ENCODE results near the gene CNOT1.
"Not testable (repeated sequence)": the region's sequence is repeated elsewhere in the genome, so short reads cannot be mapped to it uniquely, and the experiment has no call there.

Gene CNOT1

DNA sequence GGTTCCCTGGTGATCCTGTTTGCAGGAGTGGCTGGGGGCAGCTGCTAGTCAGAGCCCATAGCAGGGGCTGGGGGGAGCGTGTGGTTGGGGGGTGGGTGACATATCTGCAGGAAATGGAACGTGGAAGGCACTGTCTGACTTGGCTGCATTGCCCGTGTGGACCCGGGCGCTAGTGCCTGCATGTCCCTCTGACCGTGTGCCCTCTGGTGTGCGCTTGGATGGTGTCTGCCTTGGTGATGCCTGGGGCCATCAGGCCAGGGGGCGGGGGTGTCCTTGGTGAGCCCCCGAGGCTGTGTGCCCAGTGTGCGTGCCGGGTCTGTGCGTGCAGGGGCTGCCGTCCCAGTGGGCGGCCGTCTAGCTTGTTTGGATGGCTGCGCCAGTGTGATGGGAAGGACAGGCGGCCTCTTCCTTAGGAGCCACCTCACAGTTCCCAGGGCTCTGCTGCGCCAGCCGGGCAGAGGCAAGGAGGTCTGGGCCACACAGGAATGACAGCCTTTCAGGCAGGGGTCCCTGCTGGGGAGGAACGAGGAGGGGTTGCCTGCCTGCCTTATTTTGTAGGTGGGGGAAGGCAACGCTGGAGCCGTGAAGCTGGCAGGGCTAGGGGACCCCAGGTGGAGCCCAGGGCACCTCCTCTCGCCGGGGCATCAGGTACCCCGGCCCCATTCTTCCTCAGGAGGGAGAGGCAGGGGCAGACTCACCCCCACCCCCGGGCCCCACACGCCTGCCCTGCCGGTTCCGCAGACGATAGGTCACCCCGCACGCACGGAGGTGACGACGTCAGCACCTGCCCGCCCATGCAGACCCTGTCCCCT, 129.0 kb downstream of the CNOT1 start:
- peak; percentile 73 for DNase-seq

DNA sequence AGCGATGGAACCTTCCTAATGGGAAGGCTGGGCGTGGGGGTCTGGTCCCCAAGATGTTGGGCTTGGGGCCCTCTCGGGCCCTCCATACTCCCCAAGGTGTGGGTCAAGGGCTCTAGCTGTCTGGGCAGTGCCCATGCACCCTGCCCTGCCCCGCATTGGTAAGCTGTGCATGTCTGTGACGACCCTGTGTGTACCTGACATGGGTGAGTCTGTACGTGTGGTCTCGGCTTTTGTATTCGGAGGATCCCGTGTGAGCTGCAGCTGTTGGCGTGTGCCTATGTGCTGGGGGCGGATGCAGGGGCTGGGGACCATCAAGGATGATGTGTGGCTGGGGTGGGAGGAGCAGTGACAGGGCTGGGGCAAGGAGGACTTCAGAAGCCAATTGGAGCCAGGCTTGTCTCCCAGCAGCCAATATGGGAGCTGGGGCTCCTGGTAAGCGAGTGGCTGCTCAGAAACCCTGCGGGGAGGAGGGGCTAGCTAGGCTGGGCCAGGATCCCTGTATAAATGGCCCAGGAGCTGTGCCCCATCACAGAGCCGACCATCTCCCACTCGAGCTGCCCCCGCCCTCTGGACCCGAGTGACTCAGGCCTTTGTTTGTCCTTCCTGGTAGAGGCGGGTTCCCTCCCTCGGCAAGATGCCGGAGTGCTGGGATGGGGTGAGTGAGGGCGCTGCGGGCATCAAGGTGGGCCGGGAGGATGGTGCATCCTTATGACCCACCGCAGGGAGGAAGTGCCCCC, 129.8 kb downstream of the CNOT1 start, which contains the start of gene NDRG4:
Gene NDRG4 (plus strand): TSS at position 529 of the 737 bp plus-strand sequence. CDS start 106 bp downstream, at position 635.
- peak; percentile 92 for DNase-seq

DNA sequence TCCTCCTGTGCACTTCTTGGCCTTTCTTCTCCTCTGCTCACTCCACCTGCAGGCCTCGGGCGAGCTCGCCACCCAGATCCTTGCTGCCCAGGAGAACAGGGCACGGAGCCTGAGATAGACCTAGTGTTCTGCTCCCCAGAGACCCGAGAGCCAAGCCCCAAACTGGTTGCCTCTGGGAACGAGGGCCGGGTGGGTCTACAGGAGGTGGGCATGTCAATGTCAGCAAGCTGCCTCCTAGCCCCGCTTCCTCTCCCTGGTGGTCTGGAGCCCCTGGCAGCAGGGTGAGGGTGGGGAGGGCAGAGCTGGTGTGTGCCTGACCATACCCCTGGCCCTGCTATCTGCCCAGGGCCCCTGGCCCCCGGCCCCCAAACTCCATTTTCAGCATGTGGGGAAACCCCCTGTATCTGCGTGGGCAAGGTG, 130.5 kb downstream of the CNOT1 start:
- no peak for DNase-seq

DNA sequence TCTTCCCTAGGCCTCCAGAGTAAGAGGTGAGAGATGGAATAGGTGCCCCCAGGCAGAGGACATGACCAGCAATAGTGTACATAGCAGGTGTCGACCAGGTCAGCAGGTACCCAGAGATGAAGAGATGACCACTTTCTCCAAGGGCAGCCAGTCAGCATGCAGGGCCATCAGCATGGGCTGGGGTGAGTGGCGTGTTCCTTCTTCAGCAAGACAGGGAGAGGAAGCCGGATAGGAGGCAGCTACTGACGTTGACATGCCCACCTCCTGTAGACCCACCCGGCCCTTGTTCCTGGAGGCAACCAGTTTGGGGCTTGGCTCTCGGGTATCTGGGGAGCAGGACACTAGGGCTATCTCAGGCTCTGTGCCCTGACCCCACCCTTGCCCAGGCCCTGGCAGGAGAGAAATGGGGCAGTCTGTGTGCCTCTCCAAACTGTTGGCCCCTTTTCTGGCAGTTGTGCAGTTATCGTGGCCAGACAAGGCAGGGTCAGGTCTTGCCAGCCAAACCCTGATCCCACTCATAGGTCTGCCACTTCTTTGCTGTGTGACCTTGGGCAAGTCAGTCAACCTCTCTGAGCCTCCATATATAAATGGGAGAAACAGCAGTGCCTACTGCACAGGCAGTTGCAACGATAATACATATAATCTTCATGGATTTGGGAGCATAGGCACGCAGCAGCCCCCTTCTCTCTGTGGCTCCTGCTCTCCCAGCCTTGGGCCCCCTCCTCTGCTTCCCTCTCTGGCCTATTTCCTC, 131.1 kb downstream of the CNOT1 start:
- DNase-seq = no peak

DNA sequence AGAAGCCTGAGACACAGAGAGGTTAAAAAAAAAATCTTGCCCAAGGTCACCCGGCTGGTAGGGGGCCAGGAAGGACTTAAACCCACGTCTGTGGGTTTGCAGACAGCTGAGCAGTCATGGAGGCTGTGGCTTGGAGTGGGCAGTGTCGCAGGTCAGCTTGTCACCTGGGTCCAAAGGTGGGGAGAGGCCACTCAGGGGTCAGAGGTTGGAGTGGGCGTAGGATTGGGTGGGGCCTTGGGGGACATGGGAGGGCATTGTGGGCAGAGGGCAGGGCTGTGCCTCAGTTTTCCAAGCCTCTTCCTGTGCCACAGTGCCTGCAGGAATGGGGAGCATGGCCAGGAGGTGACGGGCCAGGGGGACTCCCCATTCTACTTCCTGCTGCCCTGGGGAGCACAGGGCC, 131.7 kb downstream of the CNOT1 start:
- no peak for DNase-seq

DNA sequence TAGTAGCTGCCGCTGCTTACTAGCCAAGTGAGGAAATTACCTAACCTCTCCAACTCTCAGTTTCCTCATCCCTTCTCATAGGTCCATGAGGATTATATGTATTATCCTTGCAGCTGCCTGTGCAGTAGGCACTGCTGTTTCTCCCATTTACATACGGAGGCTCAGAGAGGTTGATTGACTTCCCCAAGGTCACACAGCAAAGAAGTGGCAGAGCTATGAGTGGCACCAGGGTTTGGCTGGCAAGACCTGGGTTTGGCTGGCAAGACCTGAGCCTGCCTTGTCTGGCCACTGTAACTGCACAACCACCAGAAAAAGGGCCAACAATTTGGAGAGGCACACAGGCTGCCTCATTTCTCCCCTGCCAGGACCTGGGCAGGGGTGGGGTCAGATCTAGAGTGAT, 132.2 kb downstream of the CNOT1 start:
- DNase-seq = no peak

DNA sequence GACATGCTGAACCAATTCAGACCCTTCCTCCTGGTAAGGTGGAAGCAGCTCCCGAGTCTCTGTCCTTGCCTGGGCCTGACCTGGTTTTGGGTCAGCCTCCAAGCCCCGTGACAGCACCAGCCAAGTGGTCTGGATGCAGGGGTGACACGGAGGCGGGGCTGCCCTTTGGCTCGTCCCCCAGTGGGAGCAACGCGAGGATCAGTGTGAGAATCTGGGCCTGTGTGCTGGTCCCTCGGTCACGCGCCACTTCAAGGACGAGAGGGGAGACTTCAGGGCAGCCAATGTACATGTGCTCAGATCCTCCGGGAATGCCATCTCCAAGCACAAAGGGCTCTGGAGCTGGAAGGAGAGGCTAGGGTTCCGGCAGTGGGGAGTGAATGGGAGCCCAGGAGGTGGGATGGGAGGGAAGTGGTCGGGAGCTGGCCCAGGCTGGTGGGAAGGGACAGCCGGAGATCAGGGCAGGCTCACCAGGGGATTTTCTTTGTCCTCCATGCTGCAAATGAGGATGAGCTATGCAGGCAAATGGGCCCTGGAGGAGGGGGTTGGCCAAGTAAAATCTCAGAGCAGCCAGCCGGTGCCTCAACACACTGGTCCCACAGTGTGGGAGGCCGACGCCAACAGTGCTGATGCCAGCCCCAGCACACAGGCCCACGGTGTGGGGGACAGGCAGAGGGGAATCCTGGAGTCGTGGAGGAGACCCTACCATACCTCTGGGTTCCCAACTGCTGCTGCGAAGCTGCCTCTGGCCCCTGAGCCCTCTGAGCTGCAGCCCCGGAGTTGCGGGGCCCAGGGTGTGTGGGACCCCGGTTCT, 133.9 kb downstream of the CNOT1 start:
- no peak for DNase-seq

DNA sequence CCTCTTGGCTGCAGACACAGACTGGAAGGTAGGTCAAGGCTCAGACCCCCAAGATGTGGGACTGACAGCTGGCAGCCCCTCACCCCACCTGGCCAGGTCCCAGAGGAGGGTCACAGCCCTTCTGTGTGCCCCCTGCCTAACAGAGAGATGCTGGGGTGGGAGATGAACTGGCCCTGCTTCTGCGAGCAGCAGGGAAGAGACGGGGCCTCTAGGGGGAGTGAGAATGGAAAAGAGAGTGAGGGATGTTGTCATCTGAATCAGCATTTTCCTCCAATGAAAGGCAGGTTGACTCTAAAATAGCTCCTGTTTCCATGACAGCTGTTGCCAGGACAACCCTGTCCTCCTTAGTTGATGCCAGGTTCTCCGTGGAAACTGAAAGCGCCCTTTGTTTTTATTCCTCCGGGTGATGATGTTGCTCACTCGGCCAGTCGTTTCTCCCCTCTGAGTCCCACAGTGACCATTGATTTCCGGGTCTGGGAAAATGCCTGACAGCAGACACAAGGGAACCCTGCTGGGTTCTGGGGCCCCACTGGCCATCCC, 134.6 kb downstream of the CNOT1 start:
- DNase-seq = peak; percentile 90

DNA sequence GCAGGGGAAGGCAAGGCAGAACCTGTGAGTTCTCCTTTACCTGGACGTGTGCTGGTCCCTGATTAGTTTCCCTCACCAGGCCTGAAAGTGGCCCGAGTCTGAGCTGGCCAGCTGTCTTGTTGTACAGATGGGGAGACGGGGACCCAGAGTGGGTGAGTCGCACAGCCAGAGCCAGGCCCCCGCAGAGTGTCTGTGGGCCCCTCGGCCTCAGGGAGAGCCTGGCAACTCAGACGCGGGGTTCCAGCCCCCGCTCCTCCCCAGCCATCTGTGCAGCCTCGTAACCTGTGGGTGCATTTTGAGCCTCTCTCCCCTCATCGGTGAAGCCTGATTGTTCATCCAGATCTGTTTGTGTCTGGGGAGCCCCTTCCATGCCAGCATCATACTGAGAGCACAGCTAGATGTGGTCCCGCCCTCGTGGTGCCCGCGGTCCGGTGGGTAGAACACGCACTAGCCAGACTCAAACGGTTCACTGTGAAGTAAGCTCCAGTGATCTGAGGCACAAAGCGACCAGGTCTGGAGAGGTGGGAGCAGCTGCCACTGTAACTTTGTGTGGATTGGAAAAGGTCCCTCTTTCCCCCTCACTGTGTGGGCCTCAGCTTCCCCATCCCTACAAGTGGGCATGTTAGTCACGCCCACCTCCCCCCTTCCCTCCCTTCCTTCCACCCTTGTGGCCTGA, 135.7 kb downstream of the CNOT1 start:
- peak; percentile 25 for DNase-seq

DNA sequence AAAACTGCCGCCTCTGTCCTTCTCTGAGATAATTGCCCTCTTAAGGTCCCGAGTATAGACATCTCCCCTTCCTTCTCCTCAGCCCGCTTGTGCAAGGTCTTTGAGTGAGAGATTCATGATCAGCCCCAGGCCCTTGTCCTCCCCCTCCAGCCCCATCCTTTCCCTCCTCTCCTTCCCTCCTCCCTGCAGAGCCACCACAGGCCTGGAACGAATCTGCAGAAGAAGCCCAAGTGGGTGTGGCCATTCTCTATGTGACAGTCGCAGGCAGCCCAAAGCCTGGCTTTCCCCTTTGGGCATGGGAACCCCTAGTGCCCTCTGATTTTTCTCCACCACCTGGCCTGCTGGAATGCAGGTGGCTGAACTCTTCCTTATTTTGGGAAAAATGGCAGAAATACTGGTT, 136.9 kb downstream of the CNOT1 start:
- DNase-seq = peak; percentile 50

DNA sequence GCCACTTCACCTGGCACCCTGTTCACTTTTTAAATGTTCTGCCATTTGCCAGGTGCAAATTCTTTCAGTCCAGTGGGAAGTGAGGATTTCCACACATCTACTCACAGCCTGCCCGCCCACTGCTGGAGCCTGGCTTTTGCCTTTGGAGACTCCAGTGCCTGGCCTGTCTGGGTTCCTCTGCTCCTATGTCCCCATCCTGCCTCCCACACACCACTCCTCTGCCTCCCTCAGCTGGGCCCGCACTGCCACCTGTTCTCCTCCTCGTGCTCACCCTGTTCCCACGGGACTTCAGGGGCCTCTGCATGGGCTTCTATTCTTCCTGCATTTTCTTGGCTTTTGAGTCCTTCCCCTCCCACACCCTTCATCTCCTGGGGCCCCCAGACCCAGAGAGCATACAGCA, 137.6 kb downstream of the CNOT1 start:
- DNase-seq = peak; percentile 84

DNA sequence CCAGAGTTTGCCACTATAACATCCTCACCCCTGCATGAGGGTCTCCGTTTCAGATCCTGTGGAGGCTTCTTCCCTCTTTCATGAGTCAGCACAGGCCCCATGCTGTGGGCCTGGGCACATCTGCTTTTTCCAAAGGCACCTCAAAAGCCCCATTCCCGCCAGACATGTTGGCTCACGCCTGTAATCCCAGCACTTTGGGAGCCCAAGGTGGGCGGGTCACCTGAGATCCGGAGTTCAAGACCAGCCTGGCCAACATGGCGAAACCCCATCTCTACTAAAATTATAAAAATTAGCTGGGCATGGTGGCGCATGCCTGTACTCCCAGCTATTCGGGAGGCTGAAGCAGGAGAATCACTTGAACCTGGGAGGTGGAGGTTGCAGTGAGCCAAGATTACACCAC, 139.1 kb downstream of the CNOT1 start:
- DNase-seq = not testable (repeated sequence)

DNA sequence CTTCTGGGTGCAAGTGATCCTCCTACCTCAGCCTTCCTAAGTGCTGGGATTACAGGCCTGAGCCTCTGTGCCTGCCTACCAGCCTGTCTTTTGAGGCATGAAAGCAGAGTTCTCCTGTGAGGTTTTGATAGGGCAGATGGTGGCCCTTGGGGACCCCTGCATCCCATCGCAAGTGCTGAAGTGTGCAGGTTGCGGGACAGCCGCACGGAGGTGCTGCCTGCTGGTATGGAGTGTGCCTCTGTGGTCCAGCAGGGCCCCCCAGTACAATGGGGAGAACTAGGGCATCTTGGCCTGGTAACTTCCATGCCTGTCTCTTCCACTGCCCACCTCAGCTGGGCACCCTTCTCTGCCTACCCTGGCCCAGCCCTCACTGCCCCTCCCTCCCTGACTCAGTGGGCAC, 139.6 kb downstream of the CNOT1 start:
- no peak for DNase-seq

DNA sequence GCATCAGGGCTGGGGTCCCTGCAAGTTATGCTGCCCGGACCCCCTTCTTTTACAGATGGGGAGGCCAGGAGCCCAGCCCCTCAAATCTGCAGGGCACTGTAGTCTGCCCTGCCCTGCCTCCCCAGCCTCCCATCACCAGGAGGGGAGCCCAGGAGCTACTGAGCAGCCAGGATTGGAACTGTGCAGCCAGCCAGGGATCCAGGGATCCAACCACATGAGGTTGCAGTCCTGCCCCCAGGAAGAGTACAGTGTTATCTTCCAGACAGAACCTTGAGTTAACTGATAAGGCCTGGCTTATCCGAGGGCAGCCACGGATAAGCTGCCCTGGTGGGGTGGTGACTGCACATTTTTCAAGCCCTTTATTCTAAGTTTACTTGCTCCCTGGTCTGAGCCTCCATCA, 141.1 kb downstream of the CNOT1 start:
- DNase-seq = no peak

DNA sequence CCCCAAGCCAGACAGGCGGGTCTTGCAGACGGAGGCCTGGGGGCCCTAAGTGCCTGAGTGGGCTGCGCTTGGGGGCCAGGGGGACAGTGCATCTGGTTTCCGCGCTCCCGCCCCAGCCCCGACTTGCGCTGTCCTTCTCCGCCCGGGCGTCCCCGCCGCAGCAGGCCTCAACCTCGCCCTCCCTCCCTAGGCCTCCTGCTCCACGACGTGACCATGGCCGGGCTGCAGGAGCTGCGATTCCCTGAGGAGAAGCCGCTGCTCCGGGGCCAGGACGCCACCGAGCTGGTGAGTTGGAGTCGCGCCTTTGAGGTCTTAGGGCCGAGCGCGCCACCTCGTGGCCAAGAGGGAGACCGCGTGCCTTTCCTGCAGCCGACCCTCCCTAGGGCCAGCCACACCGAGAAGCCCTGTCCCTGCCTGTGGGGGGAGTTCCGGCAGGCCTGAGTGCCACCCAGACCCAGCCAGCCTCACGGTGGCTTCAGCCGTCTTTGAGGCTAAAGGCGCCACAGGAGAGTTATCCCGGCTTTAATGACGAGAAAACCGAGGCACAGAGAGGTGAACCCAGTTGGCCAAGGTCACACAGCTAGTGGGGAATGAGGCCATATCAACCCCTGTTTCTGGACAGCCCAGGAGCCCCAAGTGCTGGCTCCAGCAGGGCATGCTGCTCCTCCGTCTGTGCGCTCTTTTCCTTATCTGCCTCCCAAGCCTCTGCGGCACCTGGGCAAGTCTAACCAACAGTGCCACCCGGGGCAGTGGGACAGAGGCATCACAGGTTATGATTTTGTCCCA, 141.9 kb downstream of the CNOT1 start:
- DNase-seq = peak; percentile 77

DNA sequence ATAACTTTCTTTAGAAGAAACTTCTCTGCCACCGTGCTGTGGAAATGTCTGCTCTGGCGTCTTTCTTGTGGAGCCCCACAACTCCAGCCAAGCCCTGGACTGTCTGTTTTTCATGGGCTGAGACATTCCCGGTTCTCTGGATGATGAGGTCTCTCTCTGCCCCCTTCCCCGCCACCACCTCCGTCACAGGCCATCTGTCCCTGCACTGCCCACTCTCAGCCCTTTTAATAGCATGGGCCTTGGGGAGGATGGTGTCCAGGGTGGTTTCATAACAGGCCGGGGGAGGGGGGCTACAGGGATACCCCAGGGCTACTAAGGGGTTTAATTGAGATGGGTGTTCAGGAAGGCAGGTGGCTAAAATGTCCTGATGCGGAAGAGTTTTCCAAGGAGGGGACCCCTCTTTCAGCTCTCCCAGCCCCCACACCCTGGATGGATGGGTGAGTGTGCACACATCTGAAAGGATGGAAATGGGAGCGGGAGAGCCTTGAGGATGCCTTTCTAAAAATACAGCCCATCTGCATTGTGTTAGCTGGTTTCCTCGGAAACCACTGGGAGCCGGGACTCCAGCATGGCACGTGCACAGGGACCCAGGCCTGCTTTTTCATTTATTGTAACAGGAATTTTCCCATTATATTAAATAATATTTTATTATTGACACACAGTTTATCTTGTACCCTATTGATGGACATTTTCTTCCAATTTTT, 144.3 kb downstream of the CNOT1 start:
- DNase-seq = no peak

DNA sequence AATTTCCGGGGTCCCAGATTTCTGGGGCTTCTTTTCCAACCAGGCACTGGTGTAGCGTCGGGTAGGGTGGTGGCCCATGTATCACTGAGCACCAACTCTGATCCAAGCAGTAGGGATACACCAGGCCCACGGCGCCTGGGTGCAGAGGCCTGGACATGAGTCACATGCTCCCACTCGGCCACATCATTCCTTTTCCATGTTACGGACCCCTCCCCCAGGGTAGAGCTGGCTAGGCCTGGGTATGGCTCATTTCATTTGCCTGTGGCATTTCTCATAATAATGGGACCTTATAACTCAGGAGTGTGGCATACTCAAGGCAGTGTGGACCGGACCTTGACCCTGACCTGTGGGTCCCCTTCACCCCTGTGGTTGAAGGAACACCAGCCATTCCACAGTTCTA, 147.7 kb downstream of the CNOT1 start:
- no peak for DNase-seq

DNA sequence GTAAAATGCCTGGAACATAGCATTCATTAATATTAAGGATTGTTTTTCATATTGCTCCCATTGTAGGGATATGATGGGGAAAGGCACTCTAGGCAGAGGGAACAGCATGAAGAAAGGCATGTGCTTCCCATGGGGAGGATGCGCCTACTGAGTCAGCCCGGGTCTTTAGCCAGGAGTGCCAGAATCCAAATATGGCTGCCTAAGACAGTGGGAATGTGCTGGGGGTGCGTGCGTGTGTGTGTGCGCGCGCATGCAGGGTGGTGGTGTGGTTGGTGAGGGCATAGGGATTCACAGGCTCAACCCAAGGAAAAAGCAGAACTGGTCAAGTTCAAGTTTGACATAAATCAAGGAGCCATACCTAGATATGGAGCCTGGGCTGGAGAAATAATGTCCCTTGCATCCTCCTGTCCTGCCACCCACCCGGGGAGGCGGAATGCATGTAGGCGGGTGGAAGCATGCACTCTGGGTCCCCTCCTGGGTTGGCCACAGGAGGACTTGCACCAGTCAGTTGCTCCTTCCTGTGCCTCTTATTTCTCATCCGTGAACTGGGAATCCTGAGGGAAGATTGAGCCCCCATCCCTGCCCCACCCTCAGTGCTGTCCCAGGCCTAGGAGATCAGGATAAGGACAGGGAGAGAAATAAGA, 148.3 kb downstream of the CNOT1 start:
- no peak for DNase-seq

DNA sequence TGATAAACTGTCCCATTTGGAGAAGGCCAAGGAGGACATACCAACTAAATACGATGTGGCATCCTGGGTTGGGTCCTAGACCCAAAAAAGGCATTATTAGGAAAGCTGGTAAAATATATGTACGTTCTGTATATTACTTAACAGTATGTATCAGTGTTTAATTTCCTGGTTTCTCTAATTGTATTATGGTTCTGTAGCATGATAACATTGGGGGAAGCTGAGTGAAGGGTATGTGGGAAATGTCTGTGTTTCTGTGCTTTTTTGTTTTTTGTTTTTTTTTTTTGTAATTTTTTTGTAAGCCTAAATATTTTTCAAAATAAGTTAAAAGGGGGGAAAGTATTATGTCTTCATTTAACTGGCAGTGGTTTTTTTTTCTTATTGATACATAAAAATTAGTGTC, 151.2 kb downstream of the CNOT1 start:
- no peak for DNase-seq

DNA sequence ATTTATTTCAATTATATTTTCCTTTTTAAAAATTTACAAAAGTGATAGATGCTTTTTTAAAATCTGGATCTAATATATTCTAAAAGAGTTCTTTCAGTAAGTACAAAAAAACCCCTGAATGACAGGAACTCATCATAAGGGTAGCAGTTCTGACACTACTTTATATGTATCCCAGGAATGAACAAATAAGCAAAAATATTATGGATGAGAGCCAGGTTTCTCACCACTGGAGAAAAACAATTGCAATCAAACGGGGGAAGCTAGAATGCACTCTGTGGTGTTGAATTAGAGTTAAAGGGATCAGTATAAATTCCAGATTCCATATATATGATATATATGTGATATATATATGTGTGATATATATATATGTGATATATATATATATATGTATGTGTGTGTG, 152.8 kb downstream of the CNOT1 start:
- no peak for DNase-seq
